SU-DHL-6 (cell line): Measurements from ENCODE around the gene STARD5.

ENCODE experiments used
- H2AFZ ChIP-seq: fragments of 200-600 bp; sonication (generic); 2 replicates; pipeline ENCODE4 v1.6.1; 2014; ENCODE audit warnings: low read depth, mild to moderate bottlenecking, moderate library complexity, mixed read lengths, antibody characterized with exemption, low read length; ENCODE audit not compliant: severe bottlenecking
- H3F3A ChIP-seq: fragments of 200-600 bp; shearing (Covaris generic); 2 replicates; pipeline ENCODE4 v1.6.0; 2016; ENCODE audit warnings: antibody characterized with exemption, mild to moderate bottlenecking; ENCODE audit not compliant: insufficient read depth
- H3K27ac ChIP-seq: fragments of 200-600 bp; sonication (generic); 2 replicates; pipeline ENCODE4 v1.5.1; 2016; ENCODE audit warnings: low read depth, mild to moderate bottlenecking, low read length, moderate library complexity, mixed read lengths
- H3K27me3 ChIP-seq: fragments of 200-600 bp; sonication (generic), shearing (Covaris generic); 2 replicates; pipeline ENCODE4 v1.6.0; 2014; ENCODE audit warnings: mild to moderate bottlenecking, low read length
- H3K36me3 ChIP-seq: fragments of 200-600 bp; sonication (generic); 2 replicates; pipeline ENCODE4 v1.6.1; 2014; ENCODE audit warnings: mild to moderate bottlenecking, low read length, mixed read lengths
- H3K4me2 ChIP-seq: fragments of 300-600, 200-600 bp; shearing (Covaris generic), sonication (generic); 2 replicates; pipeline ENCODE4 v1.6.0; 2014; ENCODE audit warnings: low read length, low read depth, mild to moderate bottlenecking; ENCODE audit not compliant: poor library complexity, severe bottlenecking
- H3K4me3 ChIP-seq: fragments of 200-600 bp; sonication (generic); 2 replicates; pipeline ENCODE4 v1.5.1; 2014; ENCODE audit warnings: antibody characterized with exemption, low read length, mild to moderate bottlenecking, mixed read lengths; ENCODE audit not compliant: insufficient read depth, poor library complexity, severe bottlenecking
- H3K79me2 ChIP-seq: fragments of 200-600 bp; sonication (generic); 2 replicates; pipeline ENCODE4 v1.6.1; 2014; ENCODE audit warnings: mild to moderate bottlenecking, low read length, moderate library complexity; ENCODE audit not compliant: insufficient read depth
- H3K9ac ChIP-seq: fragments of 200-600 bp; sonication (generic); 2 replicates; pipeline ENCODE4 v1.7.0; 2014; ENCODE audit warnings: mild to moderate bottlenecking, low read length
- H3K9me2 ChIP-seq: fragments of 200-600 bp; sonication (generic); replicated peaks from 2 replicates; pipeline ENCODE4 v1.6.1; 2014; ENCODE audit warnings: low read length; ENCODE audit not compliant: insufficient read depth
- H3K9me3 ChIP-seq: fragments of 200-600 bp; sonication (generic); 2 replicates; pipeline ENCODE4 v1.6.1; 2014; ENCODE audit warnings: low read length, mixed read lengths; ENCODE audit not compliant: insufficient read depth
- H4K20me1 ChIP-seq: fragments of 200-600 bp; sonication (generic); 2 replicates; pipeline ENCODE4 v1.6.1; 2014; ENCODE audit warnings: low read depth, mild to moderate bottlenecking, antibody characterized with exemption, low read length, moderate library complexity, mixed read lengths
- EZH2phosphoT487 ChIP-seq: fragments of 200-600 bp; sonication (generic), shearing (Covaris generic); conservative IDR thresholded peaks from 2 replicates; pipeline ENCODE4 v1.6.1; 2018; ENCODE audit warnings: mild to moderate bottlenecking, antibody characterized with exemption, low read length, moderate library complexity, mixed read lengths
- TF ChIP-seq, protein P1 (sequence below): fragments of 200-600 bp; sonication (generic); IDR thresholded peaks from one replicate; pipeline ENCODE4 v1.5.1; 2017; ENCODE audit warnings: antibody characterized with exemption, mild to moderate bottlenecking, low read length, moderate library complexity; ENCODE audit not compliant: insufficient read depth, poor library complexity, severe bottlenecking

The STARD5 gene

DNA sequence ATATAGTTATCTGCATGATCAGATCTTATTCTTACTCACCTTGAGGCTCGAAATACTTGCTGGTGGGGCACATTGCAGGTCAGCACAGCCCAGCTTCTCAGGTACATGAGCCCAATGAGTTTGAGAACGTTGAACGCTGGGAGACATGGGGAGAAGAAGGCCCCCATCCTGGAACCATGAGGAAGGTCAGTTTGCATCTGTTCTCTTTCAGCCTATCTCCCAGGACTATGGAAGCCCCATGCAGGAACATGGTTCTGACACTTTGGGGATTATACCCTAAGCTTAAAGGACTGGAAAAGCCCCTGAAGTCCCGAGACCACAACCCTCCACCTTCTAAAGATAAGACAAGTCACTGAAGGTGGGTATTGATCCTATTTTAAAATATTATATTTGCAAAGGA, 17.4 kb upstream of the STARD5 start:
- Histone ChIP-seq H3K36me3 (no peaks in the 10 kb centered on the region), H3K27me3 (no peaks in the 10 kb centered on the region), H3K9me3 (no peaks in the 10 kb centered on the region), H2AFZ (no peak overlapping the region), H3K79me2 (no peaks in the 10 kb centered on the region), H3K27ac (no peak overlapping the region), H3K4me2 (no peak overlapping the region), H3K9me2 (no peaks in the 10 kb centered on the region), H3K4me3 (no peak overlapping the region), H3K9ac (no peak overlapping the region), H4K20me1 (no peaks in the 10 kb centered on the region), H3F3A (no peaks in the 10 kb centered on the region)
- TF ChIP-seq, protein P1, sequence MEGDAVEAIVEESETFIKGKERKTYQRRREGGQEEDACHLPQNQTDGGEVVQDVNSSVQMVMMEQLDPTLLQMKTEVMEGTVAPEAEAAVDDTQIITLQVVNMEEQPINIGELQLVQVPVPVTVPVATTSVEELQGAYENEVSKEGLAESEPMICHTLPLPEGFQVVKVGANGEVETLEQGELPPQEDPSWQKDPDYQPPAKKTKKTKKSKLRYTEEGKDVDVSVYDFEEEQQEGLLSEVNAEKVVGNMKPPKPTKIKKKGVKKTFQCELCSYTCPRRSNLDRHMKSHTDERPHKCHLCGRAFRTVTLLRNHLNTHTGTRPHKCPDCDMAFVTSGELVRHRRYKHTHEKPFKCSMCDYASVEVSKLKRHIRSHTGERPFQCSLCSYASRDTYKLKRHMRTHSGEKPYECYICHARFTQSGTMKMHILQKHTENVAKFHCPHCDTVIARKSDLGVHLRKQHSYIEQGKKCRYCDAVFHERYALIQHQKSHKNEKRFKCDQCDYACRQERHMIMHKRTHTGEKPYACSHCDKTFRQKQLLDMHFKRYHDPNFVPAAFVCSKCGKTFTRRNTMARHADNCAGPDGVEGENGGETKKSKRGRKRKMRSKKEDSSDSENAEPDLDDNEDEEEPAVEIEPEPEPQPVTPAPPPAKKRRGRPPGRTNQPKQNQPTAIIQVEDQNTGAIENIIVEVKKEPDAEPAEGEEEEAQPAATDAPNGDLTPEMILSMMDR = no peak
- TF ChIP-seq EZH2phosphoT487 = no peak

DNA sequence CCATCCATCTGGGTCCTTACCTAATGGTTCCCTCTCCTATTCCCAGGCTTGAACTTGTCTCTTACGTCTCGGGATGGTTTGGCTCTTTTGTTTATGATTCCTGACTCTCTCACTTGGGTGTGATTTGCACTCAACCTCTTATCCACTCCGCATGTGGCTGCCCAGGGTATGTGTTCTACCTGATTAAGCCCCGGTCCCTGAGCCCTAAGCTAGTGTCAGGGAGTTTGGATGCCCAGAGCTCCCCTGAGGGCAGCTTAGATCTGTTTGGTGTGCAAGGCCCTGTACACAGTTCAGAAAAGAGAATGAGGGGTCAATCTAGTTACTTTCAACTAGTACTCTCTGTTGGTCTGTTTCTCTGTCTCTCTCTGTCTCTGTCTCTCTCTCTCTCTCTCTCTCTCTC, 15.9 kb upstream of the STARD5 start:
- no peaks in the 10 kb centered on the region for H3K36me3 ChIP-seq
- H3K9ac ChIP-seq = no peak overlapping the region
- no peak overlapping the region for H3K4me3 ChIP-seq
- no peaks in the 10 kb centered on the region for H3K27me3 ChIP-seq
- no peaks in the 10 kb centered on the region for H3K9me3 ChIP-seq
- H3K4me2 ChIP-seq = no peak overlapping the region
- H4K20me1 ChIP-seq = no peaks in the 10 kb centered on the region
- TF ChIP-seq, protein P1 = no peak
- TF ChIP-seq EZH2phosphoT487 = no peak
- no peak overlapping the region for H2AFZ ChIP-seq
- H3F3A ChIP-seq = no peaks in the 10 kb centered on the region
- no peaks in the 10 kb centered on the region for H3K9me2 ChIP-seq
- H3K79me2 ChIP-seq = no peaks in the 10 kb centered on the region
- no peak overlapping the region for H3K27ac ChIP-seq

DNA sequence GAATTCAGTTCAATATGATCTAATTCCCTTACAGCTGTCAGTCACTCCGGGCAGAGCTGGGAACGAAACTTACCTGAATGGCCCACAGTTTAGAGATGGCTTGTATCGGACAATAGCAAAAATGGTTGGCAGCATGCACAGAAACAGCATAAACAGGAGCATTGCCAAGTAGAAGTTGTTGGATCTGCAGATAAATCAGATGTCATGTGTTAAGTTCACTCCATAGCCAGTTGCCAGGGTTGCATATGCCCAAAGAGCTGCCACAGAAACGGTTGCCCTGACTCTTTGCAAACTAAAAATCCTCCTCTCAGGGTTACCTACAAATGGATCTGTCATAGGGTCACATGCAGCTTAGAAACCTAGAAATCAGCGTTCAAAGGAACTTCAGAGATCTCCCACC, 15.4 kb upstream of the STARD5 start:
- TF ChIP-seq EZH2phosphoT487 = no peak
- no peaks in the 10 kb centered on the region for H4K20me1 ChIP-seq

DNA sequence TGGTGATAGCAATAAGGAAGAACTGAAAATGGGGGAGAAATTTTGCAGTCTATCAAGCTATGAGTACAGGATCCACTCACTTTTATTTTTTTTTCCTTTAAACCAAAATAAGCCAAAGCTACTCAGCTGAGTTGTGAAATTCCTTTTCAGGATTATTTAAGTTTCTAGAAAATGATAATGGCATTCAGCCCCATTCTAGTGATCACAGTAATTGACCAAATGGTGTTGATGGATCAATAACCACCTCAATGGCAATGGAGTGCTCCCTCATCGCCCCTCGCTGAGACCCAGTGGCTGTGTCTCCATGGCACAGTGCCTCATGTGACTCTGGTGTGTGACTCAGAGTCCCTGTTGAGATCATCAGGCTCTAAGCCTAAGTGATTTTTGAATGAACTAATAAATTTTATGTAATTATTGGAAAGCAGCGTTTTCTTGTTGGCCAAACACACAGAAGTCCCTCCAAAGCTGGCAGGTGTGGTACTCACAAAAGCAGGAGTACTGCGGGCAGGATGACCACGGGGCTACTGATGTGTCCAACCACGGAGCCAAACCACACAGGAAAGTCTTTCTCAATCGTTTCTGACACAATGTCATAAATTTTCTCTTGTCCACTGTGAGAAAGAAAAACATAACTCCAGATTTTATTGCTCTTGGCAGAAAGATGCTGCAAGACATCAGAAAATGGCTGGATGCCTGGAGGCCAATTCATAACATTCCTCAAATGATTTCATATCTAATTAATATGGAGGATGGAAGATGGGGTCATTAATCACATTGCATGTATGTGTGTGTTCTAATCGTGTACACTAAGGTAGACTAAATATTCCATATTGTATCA, 14.4 kb upstream of the STARD5 start:
- no peaks in the 10 kb centered on the region for H4K20me1 ChIP-seq
- H3K27ac ChIP-seq = no peak overlapping the region
- no peaks in the 10 kb centered on the region for H3K9me2 ChIP-seq
- H3K9me3 ChIP-seq = no peaks in the 10 kb centered on the region
- H3F3A ChIP-seq = no peaks in the 10 kb centered on the region
- H2AFZ ChIP-seq = no peak overlapping the region
- no peak overlapping the region for H3K4me3 ChIP-seq
- H3K27me3 ChIP-seq = no peaks in the 10 kb centered on the region
- no peaks in the 10 kb centered on the region for H3K36me3 ChIP-seq
- no peaks in the 10 kb centered on the region for H3K79me2 ChIP-seq
- TF ChIP-seq, protein P1 = no peak
- TF ChIP-seq EZH2phosphoT487 = no peak
- H3K9ac ChIP-seq = no peak overlapping the region
- H3K4me2 ChIP-seq = no peak overlapping the region

More for the DNA sequence above, 15.4 kb upstream of the STARD5 start:
- Histone ChIP-seq H2AFZ (no peak overlapping the region), H3K79me2 (no peaks in the 10 kb centered on the region), H3K27ac (no peak overlapping the region), H3K4me3 (no peak overlapping the region), H3K9me2 (no peaks in the 10 kb centered on the region), H3K9me3 (no peaks in the 10 kb centered on the region), H3F3A (no peaks in the 10 kb centered on the region), H3K36me3 (no peaks in the 10 kb centered on the region), H3K4me2 (no peak overlapping the region), H3K9ac (no peak overlapping the region), H3K27me3 (no peaks in the 10 kb centered on the region)
